SK-N-SH treated with all-trans-retinoic acid at 6 μM for 48 hours (cell line): ENCODE results near the gene IDUA.

Experiments used
- ATAC-seq: fragments of 200-7000 bp; cut with Tn5 transposase; 3 replicates; pipeline ENCODE4 v1.9.1; 2020; ENCODE audit warnings: mild to moderate bottlenecking, moderate library complexity
- ARNTL ChIP-seq: fragments of 450-650 bp; formaldehyde crosslinking; IDR thresholded peaks from 2 replicates; pipeline ENCODE4 v1.5.0; 2020; ENCODE audit warnings: low read depth, mild to moderate bottlenecking, moderate library complexity, borderline replicate concordance
- BACH2 ChIP-seq: fragments of 250-450 bp; sonication (Bioruptor Pico); IDR thresholded peaks from 2 replicates; pipeline ENCODE4 v1.9.0; 2021; ENCODE audit warnings: mild to moderate bottlenecking, borderline replicate concordance
- ESRRG ChIP-seq: fragments of 250-450 bp; sonication (Bioruptor Pico); IDR thresholded peaks from 2 replicates; pipeline ENCODE4 v1.6.1; 2021; ENCODE audit warnings: mild to moderate bottlenecking
- GLIS3 ChIP-seq: fragments of 250-450 bp; sonication (Bioruptor Pico); IDR thresholded peaks from 2 replicates; pipeline ENCODE4 v1.5.0; 2020; ENCODE audit warnings: mild to moderate bottlenecking, moderate library complexity
- ISL1 ChIP-seq: fragments of 250-450 bp; sonication (Bioruptor Pico); IDR thresholded peaks from 2 replicates; pipeline ENCODE4 v2.1.2; 2022; ENCODE audit warnings: mild to moderate bottlenecking, moderate library complexity
- OSR1 ChIP-seq: fragments of 250-450 bp; sonication (Bioruptor Pico); IDR thresholded peaks from 2 replicates; pipeline ENCODE4 v1.8.0; 2022; ENCODE audit warnings: moderate library complexity, mild to moderate bottlenecking, inconsistent platforms
- PPARA ChIP-seq: fragments of 250-450 bp; sonication (Bioruptor Pico); IDR thresholded peaks from 2 replicates; pipeline ENCODE4 v1.5.0; 2020; ENCODE audit warnings: mild to moderate bottlenecking, borderline replicate concordance
- RARB ChIP-seq: fragments of 250-450 bp; sonication (Bioruptor Pico); IDR thresholded peaks from 2 replicates; pipeline ENCODE4 v1.8.0; 2021; ENCODE audit warnings: mild to moderate bottlenecking, moderate library complexity
- SNAI2 ChIP-seq: fragments of 250-450 bp; sonication (Bioruptor Pico); IDR thresholded peaks from 2 replicates; pipeline ENCODE4 v1.5.0; 2020; ENCODE audit warnings: mild to moderate bottlenecking, moderate library complexity
- TCF4 ChIP-seq: fragments of 250-450 bp; sonication (Bioruptor Pico); IDR thresholded peaks from 2 replicates; pipeline ENCODE4 v1.8.0; 2021; ENCODE audit warnings: mild to moderate bottlenecking, moderate library complexity, borderline replicate concordance
- ZFP3 ChIP-seq: fragments of 250-450 bp; sonication (Bioruptor Pico); IDR thresholded peaks from 2 replicates; pipeline ENCODE4 v1.5.0; 2020; ENCODE audit warnings: mild to moderate bottlenecking, moderate library complexity
- ZNF565 ChIP-seq: fragments of 450-650 bp; formaldehyde crosslinking; conservative IDR thresholded peaks from 2 replicates; pipeline ENCODE4 v1.5.0; 2020; ENCODE audit warnings: low read depth, mild to moderate bottlenecking, moderate library complexity
- ZNF70 ChIP-seq: fragments of 450-650 bp; formaldehyde crosslinking; IDR thresholded peaks from 2 replicates; pipeline ENCODE4 v1.5.0; 2020; ENCODE audit warnings: mild to moderate bottlenecking, moderate library complexity
- ZNF8 ChIP-seq: fragments of 450-650 bp; formaldehyde crosslinking; IDR thresholded peaks from 2 replicates; pipeline ENCODE4 v1.5.0; 2020; ENCODE audit warnings: mild to moderate bottlenecking, moderate library complexity
- TF ChIP-seq, protein P1 (sequence below): fragments of 250-450 bp; sonication (Bioruptor Pico); IDR thresholded peaks from 2 replicates; pipeline ENCODE4 v1.8.0; 2021; ENCODE audit warnings: low read depth, mild to moderate bottlenecking, moderate library complexity, borderline replicate concordance
- TF ChIP-seq, protein P2 (sequence below): fragments of 250-450 bp; sonication (Bioruptor Pico); IDR thresholded peaks from 2 replicates; pipeline ENCODE4 v1.5.1; 2020; ENCODE audit warnings: low read depth, mild to moderate bottlenecking, moderate library complexity
- TF ChIP-seq, protein P3 (sequence below): fragments of 250-450 bp; sonication (Bioruptor Pico); IDR thresholded peaks from 2 replicates; pipeline ENCODE4 v1.5.0; 2020; ENCODE audit warnings: mild to moderate bottlenecking, moderate library complexity
- TF ChIP-seq, protein P4 (sequence below): fragments of 250-450 bp; sonication (Bioruptor Pico); IDR thresholded peaks from 2 replicates; pipeline ENCODE4 v1.5.1; 2021; ENCODE audit warnings: mild to moderate bottlenecking, moderate library complexity

The IDUA gene

DNA sequence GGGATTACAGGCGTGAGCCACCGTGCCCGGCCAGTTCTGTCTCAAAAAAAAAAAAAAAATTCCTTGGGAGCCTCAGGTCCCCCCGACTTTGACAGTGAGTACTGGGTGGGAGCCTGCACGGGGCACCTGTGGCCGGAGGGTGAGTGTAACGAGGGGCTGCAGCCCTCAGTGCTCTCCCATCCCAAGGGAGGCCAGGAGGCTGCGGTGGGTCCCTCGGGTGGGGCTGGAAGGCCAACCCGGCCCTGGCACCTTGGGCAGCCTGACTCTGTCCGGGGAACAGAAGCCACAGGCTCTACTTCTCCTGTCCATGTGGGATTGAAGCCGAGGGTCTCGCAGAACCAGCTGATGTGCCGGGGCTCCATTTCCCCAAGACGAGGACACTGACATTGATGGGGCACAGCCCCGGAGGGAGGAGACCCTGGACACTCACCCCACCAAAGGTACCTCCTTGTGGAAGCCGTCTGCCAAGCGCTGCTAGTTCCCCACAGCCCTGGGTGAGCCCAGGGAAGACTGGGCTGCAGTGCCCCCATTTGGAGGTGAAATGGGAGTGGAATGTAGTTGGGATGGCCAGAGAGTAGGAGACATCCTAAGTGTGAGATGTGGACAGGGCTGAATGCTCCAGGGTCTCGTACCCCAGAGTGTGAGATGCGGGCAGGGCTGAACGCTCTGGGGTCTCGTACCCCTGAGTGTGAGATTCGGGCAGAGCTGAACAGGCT lies 8.6 kb downstream of the IDUA start:
- peak; percentile 8; the same call in 1 of the 3 replicates for ATAC-seq

DNA sequence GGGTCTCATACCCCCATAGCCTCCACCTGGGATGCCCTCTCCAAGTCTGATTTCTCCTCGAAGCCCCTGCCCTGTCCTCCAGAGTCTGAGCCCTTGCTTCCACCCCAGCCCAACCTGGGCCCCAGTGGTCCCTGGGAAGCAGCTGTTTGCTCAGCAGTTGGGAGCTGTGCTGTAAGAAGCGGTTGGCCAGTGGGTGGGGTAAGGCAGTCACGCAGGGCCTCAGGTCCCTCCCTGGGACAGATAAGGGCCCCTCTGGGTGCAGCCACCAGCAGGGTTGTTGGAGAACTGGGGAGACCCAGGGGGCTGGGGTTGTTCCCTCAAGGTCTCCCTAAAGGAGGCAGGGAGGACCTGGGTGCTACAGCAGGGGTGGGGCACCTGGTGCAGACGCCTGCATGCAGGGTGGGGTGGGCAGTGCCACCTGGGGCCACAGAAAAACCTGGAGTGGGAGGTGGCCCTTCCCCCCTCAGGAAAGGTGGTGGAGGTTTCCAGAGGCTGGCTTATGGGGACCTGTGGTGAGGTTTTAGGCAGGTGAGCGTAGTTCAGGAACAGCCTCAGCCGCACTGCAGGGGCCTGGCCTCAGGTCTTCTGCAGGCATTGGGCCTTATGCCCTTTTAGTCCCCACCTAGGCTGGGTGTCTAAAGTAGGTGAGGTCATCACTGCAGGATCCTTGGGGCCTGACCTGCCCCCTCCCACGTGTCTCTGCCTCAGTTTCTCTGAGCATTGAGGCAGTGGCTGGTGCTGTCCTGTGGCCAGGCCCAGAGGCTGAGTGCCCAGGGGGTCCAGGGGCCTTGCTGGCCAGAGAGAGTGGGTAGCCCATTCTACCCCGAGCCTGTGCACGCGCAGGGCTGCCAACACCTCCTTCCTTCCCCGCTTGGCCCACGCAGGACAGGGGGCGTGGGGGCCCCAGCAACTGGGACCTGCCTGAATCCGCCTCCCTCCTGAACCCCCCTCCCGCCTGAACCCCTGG lies 9.5 kb downstream of the IDUA start:
- TF ChIP-seq RARB (no peak), GLIS3 (CRISPR knock-in tag) (no peak), BACH2 (no peak), ZNF70 (CRISPR knock-in tag) (no peak), OSR1 (CRISPR knock-in tag) (no peak), ISL1 (CRISPR knock-in tag) (no peak), ESRRG (no peak), SNAI2 (CRISPR knock-in tag) (no peak), TCF4 (CRISPR knock-in tag) (no peak)
- TF ChIP-seq, protein P1, sequence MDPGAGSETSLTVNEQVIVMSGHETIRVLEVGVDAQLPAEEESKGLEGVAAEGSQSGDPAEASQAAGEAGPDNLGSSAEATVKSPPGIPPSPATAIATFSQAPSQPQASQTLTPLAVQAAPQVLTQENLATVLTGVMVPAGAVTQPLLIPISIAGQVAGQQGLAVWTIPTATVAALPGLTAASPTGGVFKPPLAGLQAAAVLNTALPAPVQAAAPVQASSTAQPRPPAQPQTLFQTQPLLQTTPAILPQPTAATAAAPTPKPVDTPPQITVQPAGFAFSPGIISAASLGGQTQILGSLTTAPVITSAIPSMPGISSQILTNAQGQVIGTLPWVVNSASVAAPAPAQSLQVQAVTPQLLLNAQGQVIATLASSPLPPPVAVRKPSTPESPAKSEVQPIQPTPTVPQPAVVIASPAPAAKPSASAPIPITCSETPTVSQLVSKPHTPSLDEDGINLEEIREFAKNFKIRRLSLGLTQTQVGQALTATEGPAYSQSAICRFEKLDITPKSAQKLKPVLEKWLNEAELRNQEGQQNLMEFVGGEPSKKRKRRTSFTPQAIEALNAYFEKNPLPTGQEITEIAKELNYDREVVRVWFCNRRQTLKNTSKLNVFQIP, result no peak
- TF ChIP-seq, protein P2, sequence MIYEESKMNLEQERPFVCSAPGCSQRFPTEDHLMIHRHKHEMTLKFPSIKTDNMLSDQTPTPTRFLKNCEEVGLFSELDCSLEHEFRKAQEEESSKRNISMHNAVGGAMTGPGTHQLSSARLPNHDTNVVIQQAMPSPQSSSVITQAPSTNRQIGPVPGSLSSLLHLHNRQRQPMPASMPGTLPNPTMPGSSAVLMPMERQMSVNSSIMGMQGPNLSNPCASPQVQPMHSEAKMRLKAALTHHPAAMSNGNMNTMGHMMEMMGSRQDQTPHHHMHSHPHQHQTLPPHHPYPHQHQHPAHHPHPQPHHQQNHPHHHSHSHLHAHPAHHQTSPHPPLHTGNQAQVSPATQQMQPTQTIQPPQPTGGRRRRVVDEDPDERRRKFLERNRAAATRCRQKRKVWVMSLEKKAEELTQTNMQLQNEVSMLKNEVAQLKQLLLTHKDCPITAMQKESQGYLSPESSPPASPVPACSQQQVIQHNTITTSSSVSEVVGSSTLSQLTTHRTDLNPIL (CRISPR knock-in tag), result no peak
- no peak for ATAC-seq

More for the DNA sequence above, 8.6 kb downstream of the IDUA start:
- TF ChIP-seq ZFP3, result no peak
- TF ChIP-seq BACH2, result no peak
- TF ChIP-seq OSR1 (CRISPR knock-in tag), result no peak
- TF ChIP-seq GLIS3 (CRISPR knock-in tag), result no peak
- TF ChIP-seq ZNF565 (CRISPR knock-in tag), result no peak
- TF ChIP-seq ISL1 (CRISPR knock-in tag), result no peak
- TF ChIP-seq, protein P2 (CRISPR knock-in tag), result no peak
- TF ChIP-seq, protein P3, sequence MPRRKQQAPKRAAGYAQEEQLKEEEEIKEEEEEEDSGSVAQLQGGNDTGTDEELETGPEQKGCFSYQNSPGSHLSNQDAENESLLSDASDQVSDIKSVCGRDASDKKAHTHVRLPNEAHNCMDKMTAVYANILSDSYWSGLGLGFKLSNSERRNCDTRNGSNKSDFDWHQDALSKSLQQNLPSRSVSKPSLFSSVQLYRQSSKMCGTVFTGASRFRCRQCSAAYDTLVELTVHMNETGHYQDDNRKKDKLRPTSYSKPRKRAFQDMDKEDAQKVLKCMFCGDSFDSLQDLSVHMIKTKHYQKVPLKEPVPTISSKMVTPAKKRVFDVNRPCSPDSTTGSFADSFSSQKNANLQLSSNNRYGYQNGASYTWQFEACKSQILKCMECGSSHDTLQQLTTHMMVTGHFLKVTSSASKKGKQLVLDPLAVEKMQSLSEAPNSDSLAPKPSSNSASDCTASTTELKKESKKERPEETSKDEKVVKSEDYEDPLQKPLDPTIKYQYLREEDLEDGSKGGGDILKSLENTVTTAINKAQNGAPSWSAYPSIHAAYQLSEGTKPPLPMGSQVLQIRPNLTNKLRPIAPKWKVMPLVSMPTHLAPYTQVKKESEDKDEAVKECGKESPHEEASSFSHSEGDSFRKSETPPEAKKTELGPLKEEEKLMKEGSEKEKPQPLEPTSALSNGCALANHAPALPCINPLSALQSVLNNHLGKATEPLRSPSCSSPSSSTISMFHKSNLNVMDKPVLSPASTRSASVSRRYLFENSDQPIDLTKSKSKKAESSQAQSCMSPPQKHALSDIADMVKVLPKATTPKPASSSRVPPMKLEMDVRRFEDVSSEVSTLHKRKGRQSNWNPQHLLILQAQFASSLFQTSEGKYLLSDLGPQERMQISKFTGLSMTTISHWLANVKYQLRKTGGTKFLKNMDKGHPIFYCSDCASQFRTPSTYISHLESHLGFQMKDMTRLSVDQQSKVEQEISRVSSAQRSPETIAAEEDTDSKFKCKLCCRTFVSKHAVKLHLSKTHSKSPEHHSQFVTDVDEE (CRISPR knock-in tag), result no peak
- TF ChIP-seq RARB, result no peak
- no peak for TF ChIP-seq ZNF8 (CRISPR knock-in tag)
- TF ChIP-seq, protein P1, result no peak
- no peak for TF ChIP-seq PPARA (CRISPR knock-in tag)
- TF ChIP-seq, protein P4, sequence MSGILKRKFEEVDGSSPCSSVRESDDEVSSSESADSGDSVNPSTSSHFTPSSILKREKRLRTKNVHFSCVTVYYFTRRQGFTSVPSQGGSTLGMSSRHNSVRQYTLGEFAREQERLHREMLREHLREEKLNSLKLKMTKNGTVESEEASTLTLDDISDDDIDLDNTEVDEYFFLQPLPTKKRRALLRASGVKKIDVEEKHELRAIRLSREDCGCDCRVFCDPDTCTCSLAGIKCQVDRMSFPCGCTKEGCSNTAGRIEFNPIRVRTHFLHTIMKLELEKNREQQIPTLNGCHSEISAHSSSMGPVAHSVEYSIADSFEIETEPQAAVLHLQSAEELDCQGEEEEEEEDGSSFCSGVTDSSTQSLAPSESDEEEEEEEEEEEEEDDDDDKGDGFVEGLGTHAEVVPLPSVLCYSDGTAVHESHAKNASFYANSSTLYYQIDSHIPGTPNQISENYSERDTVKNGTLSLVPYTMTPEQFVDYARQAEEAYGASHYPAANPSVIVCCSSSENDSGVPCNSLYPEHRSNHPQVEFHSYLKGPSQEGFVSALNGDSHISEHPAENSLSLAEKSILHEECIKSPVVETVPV, result no peak
- TF ChIP-seq TCF4 (CRISPR knock-in tag), result no peak
- no peak for TF ChIP-seq ZNF70 (CRISPR knock-in tag)
- TF ChIP-seq ARNTL, result no peak
